K562 (cell line): ENCODE results near the gene KLK11.

Experiments
- ARNT ChIP-seq, 2 experiments: fragments of 450-650 bp; IDR thresholded peaks; 2 replicates each; pipeline ENCODE4 v1.6.1; 2016; ENCODE audit warnings: mild to moderate bottlenecking in 1 of 2
- BRCA1 ChIP-seq, 2 experiments: fragments of 450-650 bp in 1 of 2; sonication (generic) in 1 of 2; formaldehyde crosslinking in 1 of 2; IDR thresholded peaks; 2 replicates each; pipeline versions ENCODE4 v1.5.0 to v1.6.1; 2017 to 2020; ENCODE audit warnings: mild to moderate bottlenecking in 1 of 2, missing genetic modification reagents in 1 of 2
- CTCF ChIP-seq, 3 experiments: IDR thresholded peaks in 2 of 3; conservative IDR thresholded peaks in 1 of 3; 2 replicates each; pipeline ENCODE4 v1.5.1; 2011 to 2012; ENCODE audit warnings: low read length in 3 of 3, mild to moderate bottlenecking in 3 of 3, control low read depth in 2 of 3, improper control_type of control experiment in 1 of 3, inconsistent platforms in 1 of 3, low read depth in 1 of 3, mixed read lengths in 1 of 3, moderate library complexity in 1 of 3; ENCODE audit not compliant: insufficient read depth in 2 of 3
- E2F4 ChIP-seq: sonication (generic); formaldehyde crosslinking; IDR thresholded peaks from 2 replicates; pipeline ENCODE4 v1.8.0; 2022; ENCODE audit warnings: mild to moderate bottlenecking, low read depth, missing genetic modification reagents
- EZH2 ChIP-seq: IDR thresholded peaks from 2 replicates; pipeline ENCODE4 v1.6.1; 2012; ENCODE audit warnings: low read depth, mild to moderate bottlenecking, inconsistent platforms, low read length, borderline replicate concordance
- FOXM1 ChIP-seq, 2 experiments: fragments of 450-650 bp in 1 of 2; sonication (generic) in 1 of 2; formaldehyde crosslinking in 1 of 2; IDR thresholded peaks; 2 replicates each; pipeline versions ENCODE4 v1.6.1 to v1.9.0; 2017 to 2022; ENCODE audit warnings: low read depth in 2 of 2, mild to moderate bottlenecking in 2 of 2, missing genetic modification reagents in 1 of 2, moderate library complexity in 1 of 2
- FOXO4 ChIP-seq: fragments of 450-650 bp; formaldehyde crosslinking; IDR thresholded peaks from 2 replicates; pipeline ENCODE4 v1.4.0; 2020; ENCODE audit warnings: mild to moderate bottlenecking, moderate library complexity
- JUND ChIP-seq, 2 experiments: IDR thresholded peaks; 2 replicates in 1 of 2; 3 replicates in 1 of 2; pipeline ENCODE4 v1.6.1; 2011; ENCODE audit warnings: borderline replicate concordance in 2 of 2, low read depth in 2 of 2, low read length in 2 of 2, improper control_type of control experiment in 1 of 2, missing biosample characterization in 1 of 2, missing genetic modification characterization in 1 of 2, missing genetic modification reagents in 1 of 2
- KAT2B ChIP-seq: IDR thresholded peaks from one replicate; pipeline ENCODE4 v1.6.1; 2012; ENCODE audit warnings: low read depth, mild to moderate bottlenecking, control low read depth, inconsistent platforms, low read length, moderate library complexity
- KAT7 ChIP-seq: sonication (generic); formaldehyde crosslinking; IDR thresholded peaks from 2 replicates; pipeline ENCODE4 v1.8.0; 2022; ENCODE audit warnings: missing genetic modification reagents, mild to moderate bottlenecking, borderline replicate concordance
- POLR2A ChIP-seq: fragments of 450-650 bp; conservative IDR thresholded peaks from 2 replicates; pipeline ENCODE4 v1.6.1; 2016
- ZNF311 ChIP-seq: fragments of 250-450 bp; sonication (Bioruptor Pico); IDR thresholded peaks from 2 replicates; pipeline ENCODE4 v1.4.0; 2020; ENCODE audit warnings: mild to moderate bottlenecking, moderate library complexity

- TF ChIP-seq BRCA1 (IDR thresholded peaks at IDR 0.05), result no peak
- no peak for TF ChIP-seq BRCA1 (CRISPR knock-in tag; IDR thresholded peaks at IDR 0.05)
- no peak for TF ChIP-seq EZH2
- no peak for TF ChIP-seq POLR2A
- TF ChIP-seq JUND (IDR thresholded peaks at IDR 0.05; ENCODE audit: borderline replicate concordance, low read depth, low read length), result no peak
- TF ChIP-seq JUND (tag; IDR thresholded peaks at IDR 0.05; ENCODE audit: borderline replicate concordance, low read depth, low read length), result no peak
- TF ChIP-seq ARNT (IDR thresholded peaks at IDR 0.05), result no peak
- no peak for TF ChIP-seq KAT7
- TF ChIP-seq FOXO4 (CRISPR knock-in tag), result no peak
- no peak for TF ChIP-seq E2F4 (CRISPR knock-in tag)
- TF ChIP-seq KAT2B, result no peak
- no peak for TF ChIP-seq ZNF311
- TF ChIP-seq FOXM1 (IDR thresholded peaks at IDR 0.05; ENCODE audit: low read depth), result no peak
- TF ChIP-seq FOXM1 (CRISPR knock-in tag; IDR thresholded peaks at IDR 0.05; ENCODE audit: low read depth), result no peak
- TF ChIP-seq CTCF (IDR thresholded peaks at IDR 0.05 in 2 of 3, conservative IDR thresholded peaks at IDR 0.05 in 1 of 3; ENCODE audit: insufficient read depth in 2 of 3, low read depth in 1 of 3, low read length in 3 of 3), result no peak
Observed at GRCh38 chr19:51066393-51067186, 40.2 kb upstream of the KLK11 start.
